HL-60 (cell line): ENCODE data around the gene RGS2.
A peak's percentile ranks its signal among the peaks of the same experiment; 100 is the strongest.

Experiments
- DNase-seq, 2 experiments: peaks; one replicate each; pipeline ENCODE4 v3.0.0-alpha.2; 2010 to 2020; ENCODE audit warnings: low read depth in 1 of 2, low spot score in 1 of 2
- H3K27ac ChIP-seq: fragments of 250-450 bp; sonication (Bioruptor Pico); replicated peaks from 2 replicates; pipeline ENCODE4 v1.5.1; 2020; ENCODE audit warnings: mild to moderate bottlenecking, moderate library complexity
- H3K27me3 ChIP-seq: fragments of 250-450 bp; sonication (Bioruptor Pico); 2 replicates; pipeline ENCODE4 v1.5.1; 2021; ENCODE audit warnings: mild to moderate bottlenecking, moderate library complexity; ENCODE audit not compliant: insufficient read depth, poor library complexity, severe bottlenecking
- H3K4me3 ChIP-seq: replicated peaks from 2 replicates; pipeline ENCODE4 v1.5.1; 2011; ENCODE audit warnings: mild to moderate bottlenecking, control low read depth, low read length; ENCODE audit not compliant: insufficient read depth
- GABPA ChIP-seq: IDR thresholded peaks from 2 replicates; pipeline ENCODE4 v1.6.1; 2012; ENCODE audit warnings: low read depth
- POLR2AphosphoS5 ChIP-seq: IDR thresholded peaks from 2 replicates; pipeline ENCODE4 v1.6.1; 2012; ENCODE audit warnings: low read depth
- REST ChIP-seq: IDR thresholded peaks from 2 replicates; pipeline ENCODE4 v1.6.1; 2012; ENCODE audit warnings: low read depth; ENCODE audit not compliant: insufficient replicate concordance
- SPI1 ChIP-seq: IDR thresholded peaks from 2 replicates; pipeline ENCODE4 v1.6.1; 2012; ENCODE audit warnings: low read depth, mild to moderate bottlenecking, borderline replicate concordance
- TF ChIP-seq, protein P1 (sequence below): IDR thresholded peaks from one replicate; pipeline ENCODE4 v1.5.1; 2011; ENCODE audit warnings: low read length, control low read depth, inconsistent platforms; ENCODE audit not compliant: insufficient read depth

RGS2 gene

DNA sequence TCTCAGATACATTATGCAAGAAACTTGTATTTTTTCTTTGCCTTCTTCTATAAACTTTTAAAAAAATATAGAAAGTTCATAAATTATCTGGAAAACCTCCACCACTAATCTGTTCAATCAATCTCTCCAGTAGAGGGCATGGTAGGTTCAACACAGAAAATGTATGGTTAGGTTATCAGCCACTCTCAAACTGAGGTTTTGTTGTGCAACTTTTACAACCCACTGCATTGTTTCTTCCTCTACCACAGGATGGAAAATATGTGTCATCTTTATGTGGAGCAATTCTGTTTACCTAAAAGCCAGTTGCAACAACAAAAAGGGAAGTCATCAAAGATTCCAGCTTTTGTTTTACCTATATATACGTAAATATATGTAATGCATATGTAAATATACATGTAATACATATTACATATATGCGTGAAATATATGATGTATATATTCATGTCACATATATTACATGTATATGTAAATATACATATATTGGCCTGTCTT, 3.0 kb upstream of the RGS2 start:
- TF ChIP-seq GABPA (peak; percentile 69; the same call in 1 of the 2 replicates), SPI1 (peak; percentile 96), POLR2AphosphoS5 (peak; percentile 98), REST (peak; percentile 44)
- TF ChIP-seq, protein P1, sequence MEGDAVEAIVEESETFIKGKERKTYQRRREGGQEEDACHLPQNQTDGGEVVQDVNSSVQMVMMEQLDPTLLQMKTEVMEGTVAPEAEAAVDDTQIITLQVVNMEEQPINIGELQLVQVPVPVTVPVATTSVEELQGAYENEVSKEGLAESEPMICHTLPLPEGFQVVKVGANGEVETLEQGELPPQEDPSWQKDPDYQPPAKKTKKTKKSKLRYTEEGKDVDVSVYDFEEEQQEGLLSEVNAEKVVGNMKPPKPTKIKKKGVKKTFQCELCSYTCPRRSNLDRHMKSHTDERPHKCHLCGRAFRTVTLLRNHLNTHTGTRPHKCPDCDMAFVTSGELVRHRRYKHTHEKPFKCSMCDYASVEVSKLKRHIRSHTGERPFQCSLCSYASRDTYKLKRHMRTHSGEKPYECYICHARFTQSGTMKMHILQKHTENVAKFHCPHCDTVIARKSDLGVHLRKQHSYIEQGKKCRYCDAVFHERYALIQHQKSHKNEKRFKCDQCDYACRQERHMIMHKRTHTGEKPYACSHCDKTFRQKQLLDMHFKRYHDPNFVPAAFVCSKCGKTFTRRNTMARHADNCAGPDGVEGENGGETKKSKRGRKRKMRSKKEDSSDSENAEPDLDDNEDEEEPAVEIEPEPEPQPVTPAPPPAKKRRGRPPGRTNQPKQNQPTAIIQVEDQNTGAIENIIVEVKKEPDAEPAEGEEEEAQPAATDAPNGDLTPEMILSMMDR: peak; percentile 39
- H3K27me3 ChIP-seq: peaks cover 4% of the 10 kb centered on the region
- DNase-seq: peak; percentile 89 to 95
- H3K4me3 ChIP-seq: no peak overlapping the region
- H3K27ac ChIP-seq: no peak overlapping the region

DNA sequence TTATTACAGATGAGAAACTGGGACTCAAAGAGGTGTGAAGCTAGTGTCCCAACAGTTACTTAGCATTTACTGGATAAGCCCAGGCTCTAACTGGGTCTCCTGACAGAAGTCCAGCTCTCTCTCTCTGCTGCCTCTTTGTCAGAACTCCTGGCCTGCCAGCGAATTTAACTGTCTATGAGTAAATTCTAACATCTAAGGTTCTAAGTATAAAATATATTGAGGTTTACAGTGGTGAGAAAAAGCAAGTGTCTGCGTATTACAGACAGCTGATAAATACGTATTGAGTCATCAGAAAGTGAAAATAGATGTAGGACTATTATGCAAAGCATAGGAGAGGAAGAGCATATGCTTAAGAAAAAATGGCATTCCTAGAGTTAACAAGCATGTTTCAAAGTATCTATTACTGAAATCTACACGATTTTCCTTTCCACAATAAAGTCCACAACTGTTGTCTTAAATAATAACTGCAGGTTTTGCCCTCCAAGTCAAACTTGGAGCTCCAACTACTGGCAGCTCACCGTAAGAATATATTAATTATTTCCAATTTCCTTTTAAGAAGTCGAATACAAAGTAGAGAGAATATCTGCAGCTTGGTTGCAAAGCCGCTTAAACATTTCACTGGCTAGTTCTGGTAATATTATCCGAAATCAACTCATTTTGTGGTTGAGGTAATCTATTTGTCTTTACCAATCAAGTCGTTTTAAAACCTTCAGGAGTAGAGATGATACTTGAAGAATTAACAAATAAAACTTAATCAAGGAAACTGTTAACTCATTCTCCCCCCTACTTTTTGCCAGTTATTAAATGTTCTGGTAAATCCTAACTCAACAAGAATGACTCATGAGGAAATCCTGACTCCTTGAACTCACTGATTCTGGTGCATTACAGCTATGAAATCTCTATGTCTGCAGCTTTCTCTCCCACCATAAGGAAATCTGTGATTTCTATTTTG, 1.4 kb upstream of the RGS2 start:
- TF ChIP-seq REST (no peak), GABPA (no peak), SPI1 (no peak), POLR2AphosphoS5 (no peak)
- TF ChIP-seq, protein P1: no peak
- Histone ChIP-seq H3K27ac (no peak overlapping the region), H3K4me3 (no peak overlapping the region), H3K27me3 (peaks cover 4% of the 10 kb centered on the region)
- no peak for DNase-seq

- no peak overlapping the region for H3K27ac ChIP-seq
- peaks cover 4% of the 10 kb centered on the region for H3K27me3 ChIP-seq
- H3K4me3 ChIP-seq: peak overlapping the region; percentile 58
- no peak for DNase-seq
- TF ChIP-seq GABPA (no peak), REST (no peak), SPI1 (no peak), POLR2AphosphoS5 (no peak)
- TF ChIP-seq, protein P1: no peak
Observed at GRCh38 chr1:192808163-192808517, 699 bp upstream of the RGS2 start.
